EH (cell line): ENCODE measurements around the gene SIK3.

ENCODE experiments used
- DNase-seq: peaks from one replicate; pipeline ENCODE4 v3.0.0-alpha.2; 2015; ENCODE audit warnings: low read depth

SIK3 gene

GRCh38 chr11:116930586-116930985 is 167.6 kb downstream of the SIK3 start:
- DNase-seq: no peak

GRCh38 chr11:116930177-116930576 is 168.1 kb downstream of the SIK3 start:
- no peak for DNase-seq

DNA sequence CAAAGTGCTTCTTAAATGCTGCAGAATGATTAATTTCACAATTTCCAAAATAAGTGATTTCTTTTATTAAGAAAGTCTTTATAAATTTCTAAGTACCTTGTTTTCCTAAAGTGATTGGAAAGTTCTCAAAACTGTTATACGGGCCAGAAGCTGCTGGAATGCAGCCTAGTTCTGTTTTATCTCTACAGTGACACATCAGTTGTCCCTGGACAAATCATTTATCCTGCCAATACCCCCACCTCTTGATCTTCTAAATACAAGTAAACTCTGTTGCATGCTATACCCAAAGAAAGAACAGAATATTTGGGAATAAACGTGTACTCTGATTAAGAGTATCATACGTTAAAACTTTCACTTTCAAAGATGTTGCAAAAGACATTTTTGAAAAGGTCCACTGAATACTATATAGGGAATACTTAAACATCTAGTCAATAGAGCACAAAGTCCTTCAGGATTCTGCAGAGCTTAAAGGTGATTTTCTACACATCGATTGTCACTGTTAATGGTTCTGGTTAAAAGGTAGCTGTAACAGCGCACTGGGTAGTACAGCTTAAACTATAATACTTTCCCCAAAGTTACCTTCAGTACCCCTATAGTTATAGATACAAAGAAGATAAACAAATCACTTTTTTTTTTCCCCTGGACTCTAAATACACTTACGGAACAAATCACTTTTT is 168.7 kb downstream of the SIK3 start:
- no peak for DNase-seq

- no peak for DNase-seq
These were observed 169.4 kb downstream of the SIK3 start for GRCh38 chr11:116928845-116929244.

GRCh38 chr11:116928102-116928777 is 170.0 kb downstream of the SIK3 start:
- no peak for DNase-seq

- DNase-seq: no peak
These were observed 170.9 kb downstream of the SIK3 start for GRCh38 chr11:116927163-116927974.

- no peak for DNase-seq
These were observed 173.2 kb downstream of the SIK3 start for GRCh38 chr11:116925050-116925449.

DNA sequence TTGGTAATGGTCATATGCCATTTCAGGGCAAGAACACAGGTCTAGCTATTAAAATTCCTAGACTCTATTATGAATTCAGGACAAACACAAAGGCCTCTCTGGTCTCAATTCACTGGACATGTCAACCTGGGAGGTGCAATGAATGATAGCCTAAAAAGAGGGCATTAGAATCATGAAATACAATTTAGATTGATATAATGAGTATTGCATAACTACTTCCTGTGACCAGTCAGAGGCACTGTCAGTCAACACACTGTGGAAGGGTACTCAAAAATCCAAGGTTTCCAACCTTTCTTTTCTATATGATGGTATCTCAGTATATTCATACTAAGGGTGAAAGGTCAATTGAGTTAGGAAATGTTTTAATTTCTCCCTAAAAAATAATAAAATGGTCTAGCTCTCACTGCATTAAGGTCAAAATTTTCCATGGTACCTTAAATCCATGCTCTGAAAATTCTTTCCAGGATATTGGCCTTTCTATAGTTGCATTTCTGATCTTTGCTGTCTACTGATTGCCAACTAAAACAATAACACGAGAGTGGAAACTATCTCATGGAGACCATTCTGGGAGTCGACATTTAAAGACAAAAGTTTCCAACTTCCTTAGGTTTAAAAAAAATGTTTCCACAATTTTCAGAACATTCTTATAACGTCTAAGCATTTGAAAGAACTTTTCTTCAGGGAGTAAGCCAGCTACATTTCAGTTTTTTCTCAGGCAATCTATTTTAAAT is 179.1 kb downstream of the SIK3 start:
- no peak for DNase-seq

GRCh38 chr11:116917632-116918031 is 180.6 kb downstream of the SIK3 start:
- no peak for DNase-seq

DNA sequence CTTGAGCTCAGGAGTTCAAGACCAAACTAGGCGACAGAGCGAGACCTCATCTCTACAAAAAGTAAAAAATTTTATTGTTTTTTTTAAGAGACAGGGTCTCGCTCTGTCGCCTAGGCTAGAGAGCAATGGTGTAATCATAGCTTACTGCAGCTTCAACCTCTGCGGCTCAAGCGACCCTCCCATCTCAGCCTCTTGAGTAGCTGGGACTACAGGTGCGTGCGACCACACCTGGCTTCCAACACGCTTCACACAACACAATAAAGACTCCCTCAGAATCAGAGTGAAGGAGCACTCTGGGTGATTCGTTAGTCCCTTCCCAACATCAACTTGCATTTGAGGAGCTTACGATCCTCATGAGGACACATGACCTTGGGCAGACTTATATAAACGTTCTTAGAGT is 181.3 kb downstream of the SIK3 start:
- DNase-seq: no peak

- no peak for DNase-seq
These were observed 182.2 kb downstream of the SIK3 start for GRCh38 chr11:116916052-116916451.

GRCh38 chr11:116913000-116913399 is 185.2 kb downstream of the SIK3 start:
- peak; percentile 79 for DNase-seq

GRCh38 chr11:116911976-116912734 is 186.1 kb downstream of the SIK3 start:
- peak; percentile 53 for DNase-seq

GRCh38 chr11:116910847-116911246 is 187.4 kb downstream of the SIK3 start:
- DNase-seq: no peak

DNA sequence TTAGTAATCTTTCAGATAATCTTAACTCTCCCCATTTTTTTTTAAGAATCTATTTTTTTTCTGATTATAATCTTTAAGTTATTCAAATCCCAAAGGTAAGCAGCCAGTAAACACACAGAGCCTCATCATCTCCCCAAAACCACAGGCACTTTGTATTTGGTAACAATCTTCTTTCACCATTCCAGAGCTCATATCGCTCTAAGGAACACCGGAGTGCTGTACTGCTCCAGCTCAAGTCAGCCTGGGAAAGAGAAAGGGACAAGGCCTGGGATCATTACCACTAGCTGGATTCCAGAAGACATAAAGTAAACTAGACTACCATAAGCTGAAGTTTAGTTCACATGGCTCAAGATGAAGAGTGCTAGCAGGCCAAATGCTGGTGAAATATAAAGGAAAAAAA is 187.8 kb downstream of the SIK3 start:
- peak; percentile 15 for DNase-seq

GRCh38 chr11:116909245-116909644 is 189.0 kb downstream of the SIK3 start:
- DNase-seq: no peak

GRCh38 chr11:116906479-116906878 is 191.7 kb downstream of the SIK3 start:
- no peak for DNase-seq

- DNase-seq: no peak
These were observed 195.1 kb downstream of the SIK3 start for GRCh38 chr11:116903090-116903489.

- no peak for DNase-seq
These were observed 196.1 kb downstream of the SIK3 start for GRCh38 chr11:116901964-116902688.

DNA sequence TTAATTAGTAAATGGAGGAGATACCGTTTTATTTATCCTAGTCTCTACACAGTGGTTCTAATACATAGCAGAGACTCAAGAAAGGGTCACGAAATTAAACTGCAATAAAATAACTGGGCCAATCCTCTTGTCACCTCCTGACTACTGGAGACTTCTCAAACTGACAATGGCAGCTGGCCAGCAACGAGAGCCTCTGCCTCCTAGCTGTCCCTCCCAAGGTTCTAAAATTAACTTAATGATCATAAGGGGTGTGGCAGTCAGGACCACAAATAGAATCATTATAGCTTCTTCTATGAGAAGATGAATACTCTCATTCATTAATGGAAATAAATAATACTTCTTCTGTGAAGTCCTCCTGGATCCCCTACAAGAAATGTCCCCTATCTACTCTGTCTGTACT is 197.0 kb downstream of the SIK3 start:
- peak; percentile 15 for DNase-seq

- DNase-seq: no peak
These were observed 202.0 kb downstream of the SIK3 start for GRCh38 chr11:116896211-116896610.
